Measurements from ENCODE around the gene PARD3. TPM values are rescaled to one million over a fixed set of nuclear protein-coding genes. Genes with fewer than 3 reads are reported as not detected.
"Not testable (repeated sequence)": the region's sequence is repeated elsewhere in the genome, so short reads cannot be mapped to it uniquely, and the experiment has no call there.

PARD3 gene
- total and polyA plus RNA-seq, 10 of the 15 experiments (the other 5 are each of a cell fraction or from before 2014, with no cell fraction given) = 2.6 to 43.1 (median 13.9) TPM

DNA sequence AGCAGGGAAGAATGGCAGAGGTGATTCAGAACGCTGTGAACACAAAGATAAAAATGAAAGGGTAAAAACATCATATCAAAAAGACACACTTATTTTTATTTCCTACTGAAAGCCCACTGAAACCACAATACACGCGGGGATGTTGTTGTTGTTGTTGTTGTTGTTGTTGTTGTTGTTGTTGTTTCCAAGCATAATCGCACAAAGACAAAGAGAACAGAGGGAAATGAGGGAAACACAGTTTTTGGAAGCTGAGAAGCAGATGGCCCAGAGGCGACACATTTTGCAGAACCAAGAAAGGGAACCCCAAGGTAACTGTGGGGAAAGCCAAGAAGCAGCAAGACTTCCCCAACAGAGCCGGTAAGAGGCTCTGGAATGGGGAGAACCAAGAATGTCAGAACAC, 113.9 kb downstream of the PARD3 start:
- intact Hi-C loops (cut with micrococcal nuclease; ENCODE audit: unreplicated experiment) (no loop called here), in situ Hi-C loops (cut with MboI) (no loop called here)
- no TSS peak for BruUV-seq (replicated peaks)
- no peak overlapping the region for H3K4me2 ChIP-seq (ENCODE audit: control insufficient read depth, insufficient read depth)
- CTCF ChIA-PET = interaction anchor here (0.8 to 1.9 kb wide), 3 partner anchors 10 to 46 kb away, joined by 4 to 6 read pairs (median 4); no protein-coding TSS in a partner anchor
- H3K4me3 ChIP-seq = no peak overlapping the region
- ATAC-seq (no peak), FAIRE-seq (no peak), DNase-seq (ENCODE audit: low read depth, low spot score) (no peak)
- no peaks in the 10 kb centered on the region for H3K27me3 ChIP-seq (replicated peaks in 1 of 2; ENCODE audit: control insufficient read depth in 2 of 2, insufficient read depth in 2 of 2, low read length in 1 of 2)
- POLR2A ChIA-PET = no interaction called here
- H3K9me3 ChIP-seq (replicated peaks; ENCODE audit: control insufficient read depth, insufficient read depth, low read length) = no peaks in the 10 kb centered on the region
- no peak overlapping the region for H3K27ac ChIP-seq (ENCODE audit: control insufficient read depth, insufficient read depth)
- no peaks in the 10 kb centered on the region for H3K36me3 ChIP-seq (ENCODE audit: control insufficient read depth in 2 of 2, insufficient read depth in 2 of 2, low read length in 1 of 2)
- no peaks in the 10 kb centered on the region for H3K4me1 ChIP-seq (ENCODE audit: control insufficient read depth, insufficient read depth, low read length)
- TF ChIP-seq SIN3A (IDR thresholded peaks at IDR 0.05; ENCODE audit: low read depth, low read length) (no peak), SUPT20H (IDR thresholded peaks at IDR 0.05; ENCODE audit: borderline replicate concordance, control insufficient read depth, low read depth, low read length) (no peak), POU2F2 (IDR thresholded peaks at IDR 0.05; ENCODE audit: borderline replicate concordance, low read depth, low read length) (no peak), BHLHE40 (IDR thresholded peaks at IDR 0.05; ENCODE audit: borderline replicate concordance in 1 of 2, low read depth in 2 of 2, low read length in 1 of 2) (no peak), POLR2AphosphoS5 (IDR thresholded peaks at IDR 0.05; ENCODE audit: low read length) (no peak), SIX5 (IDR thresholded peaks at IDR 0.05; ENCODE audit: low read depth, low read length, severe bottlenecking) (no peak), EGR1 (IDR thresholded peaks at IDR 0.05; ENCODE audit: borderline replicate concordance in 1 of 2, low read depth in 2 of 2, low read length in 2 of 2) (no peak), IKZF1 (conservative IDR thresholded peaks at IDR 0.05) (0 out of 2 replicates have a peak, but pooled peaks have one; percentile 14)
- no peak overlapping the region for H3K9ac ChIP-seq (ENCODE audit: control insufficient read depth, insufficient read depth, low read length)
- 38% methylated on average over 6 of the region's 6 CpGs for WGBS (ENCODE audit: insufficient coverage, insufficient replicate concordance, low lambda C conversion rate, missing lambda C conversion rate)
- RAD21 ChIA-PET (ENCODE audit: unreplicated experiment) = no interaction called here
- no peaks in the 10 kb centered on the region for H3K79me2 ChIP-seq (ENCODE audit: control insufficient read depth, insufficient read depth, low read length)
- H2AFZ ChIP-seq (ENCODE audit: control insufficient read depth, low read depth, low read length) = no peak overlapping the region
- SMC1A ChIA-PET (ENCODE audit: uncharacterized antibody, unreplicated experiment) = interaction anchor here (1.1 kb wide), 1 partner anchor 11 kb away, joined by 3 read pairs; no protein-coding TSS in a partner anchor
- no peaks in the 10 kb centered on the region for H4K20me1 ChIP-seq (ENCODE audit: control insufficient read depth, insufficient read depth)

DNA sequence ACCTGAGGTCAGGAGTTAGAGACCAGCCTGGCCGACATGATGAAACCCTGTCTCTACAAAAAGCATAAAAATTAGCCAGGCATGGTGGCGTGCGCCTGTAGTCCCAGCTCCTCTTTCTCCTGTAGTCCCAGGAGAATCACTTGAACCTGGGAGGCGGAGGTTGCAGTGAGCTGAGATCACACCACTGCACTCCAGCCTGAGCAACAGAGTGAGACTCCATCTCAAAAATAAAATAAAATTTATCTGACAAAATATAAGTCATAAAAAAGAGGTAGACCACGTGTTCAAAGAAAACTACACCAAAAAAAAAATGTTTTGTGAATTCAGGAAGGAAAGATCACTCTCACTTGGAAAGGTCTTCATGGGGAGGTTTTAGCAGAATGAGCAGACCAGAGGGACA, 114.3 kb downstream of the PARD3 start:
- POLR2A ChIA-PET; ATAC-seq; RAD21 ChIA-PET (ENCODE audit: unreplicated experiment): not testable (repeated sequence)

More for the DNA sequence above, 114.3 kb downstream of the PARD3 start:
- ChIA-PET CTCF (interaction anchor here (1.0 to 1.9 kb wide), 2 partner anchors 20 to 45 kb away, joined by 4 to 6 read pairs; no protein-coding TSS in a partner anchor), SMC1A (ENCODE audit: uncharacterized antibody, unreplicated experiment) (interaction anchor here (1.1 kb wide), 1 partner anchor 12 kb away, joined by 3 read pairs; no protein-coding TSS in a partner anchor)
- WGBS (ENCODE audit: insufficient coverage, insufficient replicate concordance, low lambda C conversion rate, missing lambda C conversion rate) = 45% methylated on average over 5 of the region's 5 CpGs
- H3K79me2 ChIP-seq (ENCODE audit: control insufficient read depth, insufficient read depth, low read length); H3K36me3 ChIP-seq (ENCODE audit: control insufficient read depth in 2 of 2, insufficient read depth in 2 of 2, low read length in 1 of 2); BruUV-seq (replicated peaks); H4K20me1 ChIP-seq (ENCODE audit: control insufficient read depth, insufficient read depth); intact Hi-C loops (cut with micrococcal nuclease; ENCODE audit: unreplicated experiment); FAIRE-seq; H3K4me1 ChIP-seq (ENCODE audit: control insufficient read depth, insufficient read depth, low read length); DNase-seq (ENCODE audit: low read depth, low spot score); H3K9me3 ChIP-seq (replicated peaks; ENCODE audit: control insufficient read depth, insufficient read depth, low read length); H3K4me2 ChIP-seq (ENCODE audit: control insufficient read depth, insufficient read depth); in situ Hi-C loops (cut with MboI); H3K9ac ChIP-seq (ENCODE audit: control insufficient read depth, insufficient read depth, low read length); H3K4me3 ChIP-seq; H3K27ac ChIP-seq (ENCODE audit: control insufficient read depth, insufficient read depth); H3K27me3 ChIP-seq (replicated peaks in 1 of 2; ENCODE audit: control insufficient read depth in 2 of 2, insufficient read depth in 2 of 2, low read length in 1 of 2); H2AFZ ChIP-seq (ENCODE audit: control insufficient read depth, low read depth, low read length): not testable (repeated sequence)

Measured in GM12878 (cell line).